ENCODE results near the gene WDR1. TPM values are rescaled to one million over a fixed set of nuclear protein-coding genes. Genes with fewer than 3 reads are reported as not detected.

Gene WDR1
- total and polyA plus RNA-seq, 2 donors from 2014 or later = 176 to 313 TPM

- peak overlapping the region in 1 of 3 donors; percentile 22 for H3K9ac ChIP-seq (ENCODE audit: low read length in 3 of 3)
These were observed 6.9 kb upstream of the WDR1 start for GRCh38 chr4:10123227-10124101.

GRCh38 chr4:10122236-10122932, 5.8 kb upstream of the WDR1 start:
- no peak for TF ChIP-seq CTCF (IDR thresholded peaks at IDR 0.05; ENCODE audit: borderline replicate concordance, extremely low read depth, insufficient read depth)
- no peaks in the 10 kb centered on the region for H3K36me3 ChIP-seq (ENCODE audit: control insufficient read depth in 2 of 3, insufficient read depth in 3 of 3, low read length in 3 of 3)
- intact Hi-C loops (cut with DNase I) = no loop called here
- no peaks in the 10 kb centered on the region for H3K9me3 ChIP-seq (ENCODE audit: control insufficient read depth in 2 of 3, insufficient read depth in 1 of 3, low read length in 3 of 3)
- peak overlapping the region; percentile 91 for H3K27ac ChIP-seq (ENCODE audit: low read depth in 2 of 2, low read length in 2 of 2)
- H3K4me3 ChIP-seq (ENCODE audit: low read length in 3 of 3) = no peak overlapping the region
- H3K4me1 ChIP-seq (ENCODE audit: control insufficient read depth in 2 of 3, insufficient read depth in 2 of 3, low read depth in 1 of 3, low read length in 3 of 3) = peaks cover 29 to 67% (median 41%) of the 10 kb centered on the region in 3 donors
- no peak for FAIRE-seq
- peak overlapping the region in 1 of 3 donors; percentile 43 for H3K9ac ChIP-seq (ENCODE audit: low read length in 3 of 3)
- H3K27me3 ChIP-seq (ENCODE audit: control insufficient read depth, insufficient read depth, low read length) = no peaks in the 10 kb centered on the region
- DNase-seq = no peak

More at GRCh38 chr4:10123227-10124101, 6.9 kb upstream of the WDR1 start:
- Histone ChIP-seq H3K27me3 (ENCODE audit: control insufficient read depth, insufficient read depth, low read length) (no peaks in the 10 kb centered on the region), H3K36me3 (ENCODE audit: control insufficient read depth in 2 of 3, insufficient read depth in 3 of 3, low read length in 3 of 3) (no peaks in the 10 kb centered on the region), H3K9me3 (ENCODE audit: control insufficient read depth in 2 of 3, insufficient read depth in 1 of 3, low read length in 3 of 3) (no peaks in the 10 kb centered on the region), H3K4me1 (ENCODE audit: control insufficient read depth in 2 of 3, insufficient read depth in 2 of 3, low read depth in 1 of 3, low read length in 3 of 3) (peaks cover 23 to 56% (median 37%) of the 10 kb centered on the region in 3 donors), H3K4me3 (ENCODE audit: low read length in 3 of 3) (no peak overlapping the region), H3K27ac (ENCODE audit: low read depth in 2 of 2, low read length in 2 of 2) (peak overlapping the region; percentile 55 to 91)
- DNase-seq = peak in 4 of 5 donors; percentile 72 to 86 (median 82)
- no peak for FAIRE-seq
- intact Hi-C loops (cut with DNase I) = no loop called here
- TF ChIP-seq CTCF (IDR thresholded peaks at IDR 0.05; ENCODE audit: borderline replicate concordance, extremely low read depth, insufficient read depth) = no peak

GRCh38 chr4:10121568-10122208, 5.1 kb upstream of the WDR1 start:
- peak overlapping the region; percentile 91 for H3K27ac ChIP-seq (ENCODE audit: low read depth in 2 of 2, low read length in 2 of 2)
- no peak for TF ChIP-seq CTCF (IDR thresholded peaks at IDR 0.05; ENCODE audit: borderline replicate concordance, extremely low read depth, insufficient read depth)

More at GRCh38 chr4:10121568-10122208, 5.1 kb upstream of the WDR1 start:
- Histone ChIP-seq H3K27me3 (ENCODE audit: control insufficient read depth, insufficient read depth, low read length) (no peaks in the 10 kb centered on the region), H3K36me3 (ENCODE audit: control insufficient read depth in 2 of 3, insufficient read depth in 3 of 3, low read length in 3 of 3) (no peaks in the 10 kb centered on the region), H3K4me1 (ENCODE audit: control insufficient read depth in 2 of 3, insufficient read depth in 2 of 3, low read depth in 1 of 3, low read length in 3 of 3) (peaks cover 29 to 67% (median 42%) of the 10 kb centered on the region in 3 donors), H3K4me3 (ENCODE audit: low read length in 3 of 3) (no peak overlapping the region), H3K9ac (ENCODE audit: low read length in 3 of 3) (peak overlapping the region in 1 of 3 donors; percentile 47), H3K9me3 (ENCODE audit: control insufficient read depth in 2 of 3, insufficient read depth in 1 of 3, low read length in 3 of 3) (no peaks in the 10 kb centered on the region)
- FAIRE-seq (peak; percentile 38), DNase-seq (peak in 3 of 5 donors; percentile 63 to 87 (median 81))
- intact Hi-C loops (cut with DNase I) = no loop called here

All from kidney (tissue), 14 donors.